GM06990 (cell line): ENCODE results near the gene RNF13.

Source experiments
- DNase-seq: peaks from one replicate; pipeline ENCODE4 v3.0.0-alpha.2; 2011; ENCODE audit not compliant: insufficient read length; ENCODE audit errors: extremely low read depth
- H3K27me3 ChIP-seq: replicated peaks from 2 replicates; pipeline ENCODE4 v1.6.0; 2011; ENCODE audit warnings: low read length; ENCODE audit not compliant: control insufficient read depth, insufficient read depth
- H3K36me3 ChIP-seq: 2 replicates; pipeline ENCODE4 v1.5.1; 2011; ENCODE audit warnings: low read length; ENCODE audit not compliant: control insufficient read depth, insufficient read depth
- H3K4me3 ChIP-seq: replicated peaks from 2 replicates; pipeline ENCODE4 v1.5.1; 2011; ENCODE audit warnings: low read depth, mild to moderate bottlenecking, control low read depth, low read length
- CTCF ChIP-seq: IDR thresholded peaks from 2 replicates; pipeline ENCODE4 v1.5.1; 2011; ENCODE audit warnings: low read length, control low read depth, mild to moderate bottlenecking, inconsistent platforms; ENCODE audit not compliant: insufficient read depth, poor library complexity, severe bottlenecking

Gene RNF13

DNA sequence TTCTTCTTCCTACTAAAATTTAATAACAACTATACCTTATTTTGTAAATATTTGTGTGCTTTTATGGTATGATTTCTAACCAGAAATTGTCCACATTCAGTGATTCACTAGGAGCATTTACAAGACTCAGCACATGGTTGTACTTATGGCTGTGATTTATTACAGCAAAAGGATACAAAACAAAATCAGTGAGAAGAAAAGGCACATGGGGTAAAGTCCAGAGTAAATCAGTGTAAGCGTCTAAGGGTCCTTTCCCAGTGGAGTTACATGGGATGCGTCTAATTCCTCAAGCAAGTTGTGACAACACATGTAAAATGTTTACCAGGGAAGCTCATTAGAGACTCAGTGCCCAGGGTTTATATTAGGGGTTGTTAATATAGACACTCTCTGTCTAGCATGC, 31.1 kb downstream of the RNF13 start:
- no peak for DNase-seq
- no peak for TF ChIP-seq CTCF

GRCh38 chr3:149845570-149846244, 32.7 kb downstream of the RNF13 start:
- Histone ChIP-seq H3K27me3 (no peaks in the 10 kb centered on the region), H3K4me3 (no peak overlapping the region), H3K36me3 (peaks cover 3% of the 10 kb centered on the region)
- DNase-seq = no peak
- TF ChIP-seq CTCF = no peak

More for the DNA sequence above, 31.1 kb downstream of the RNF13 start:
- Histone ChIP-seq H3K4me3 (no peak overlapping the region), H3K36me3 (peaks cover 3% of the 10 kb centered on the region), H3K27me3 (no peaks in the 10 kb centered on the region)

DNA sequence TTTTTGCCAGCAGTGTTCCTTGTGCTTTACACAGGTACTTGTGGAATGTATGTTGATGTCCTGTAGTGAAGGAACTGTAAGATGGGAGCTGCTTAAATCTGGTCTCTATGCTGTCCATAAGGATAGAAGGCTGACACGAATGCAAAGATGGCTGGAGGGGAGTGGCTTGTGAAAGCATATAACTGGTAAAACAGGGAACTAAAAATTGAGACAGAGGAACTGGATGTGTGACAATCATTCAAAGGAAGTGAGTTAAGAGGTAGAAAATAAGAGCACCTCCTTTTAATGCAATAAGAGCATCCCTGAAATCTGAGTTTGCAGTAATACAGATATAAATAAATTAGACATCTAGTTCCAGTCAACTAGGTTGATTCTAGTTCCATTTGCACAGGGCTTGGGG, 35.2 kb downstream of the RNF13 start:
- no peak for TF ChIP-seq CTCF

GRCh38 chr3:149848688-149849087, 35.7 kb downstream of the RNF13 start:
- Histone ChIP-seq H3K36me3 (peaks cover 3% of the 10 kb centered on the region), H3K27me3 (no peaks in the 10 kb centered on the region), H3K4me3 (no peak overlapping the region)
- no peak for TF ChIP-seq CTCF
- DNase-seq = no peak

More for the DNA sequence above, 35.2 kb downstream of the RNF13 start:
- Histone ChIP-seq H3K36me3 (peaks cover 3% of the 10 kb centered on the region), H3K27me3 (no peaks in the 10 kb centered on the region), H3K4me3 (no peak overlapping the region)
- DNase-seq = no peak

- Histone ChIP-seq H3K27me3 (no peaks in the 10 kb centered on the region), H3K36me3 (peaks cover 5% of the 10 kb centered on the region), H3K4me3 (no peak overlapping the region)
- no peak for DNase-seq
- TF ChIP-seq CTCF = no peak
These were observed 38.0 kb downstream of the RNF13 start for GRCh38 chr3:149850787-149851584.
